Loucy (cell line): ENCODE data around the gene TAP2.

Experiments
- EZH2phosphoT487 ChIP-seq: fragments of 200-600 bp; IDR thresholded peaks from 2 replicates; pipeline ENCODE4 v1.6.1; 2018; ENCODE audit warnings: antibody characterized with exemption, mild to moderate bottlenecking, moderate library complexity, borderline replicate concordance
- TF ChIP-seq, protein P1 (sequence below): fragments of 200-600 bp; sonication (generic); conservative IDR thresholded peaks from 2 replicates; pipeline ENCODE4 v1.5.1; 2014; ENCODE audit warnings: mild to moderate bottlenecking, antibody characterized with exemption, low read length

DNA sequence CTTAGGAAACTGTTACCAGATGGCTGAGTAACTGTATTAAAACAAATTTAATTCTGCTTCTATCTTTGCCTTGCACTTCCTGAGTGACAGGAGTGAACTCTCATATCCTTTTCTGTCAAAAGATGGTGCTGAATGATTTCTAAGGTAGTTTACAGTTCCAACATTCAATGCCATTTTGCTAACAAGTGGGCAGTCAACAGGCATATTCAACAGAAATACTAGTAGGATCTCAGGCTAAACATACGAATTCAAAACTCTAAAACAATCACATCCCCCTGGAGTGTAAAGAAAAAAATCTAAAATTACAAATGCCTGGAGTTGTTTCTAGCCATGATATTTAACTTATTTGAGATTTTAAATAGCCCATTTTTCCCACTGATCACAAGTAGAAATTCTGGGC is 22.1 kb upstream of the TAP2 start:
- TF ChIP-seq, protein P1, sequence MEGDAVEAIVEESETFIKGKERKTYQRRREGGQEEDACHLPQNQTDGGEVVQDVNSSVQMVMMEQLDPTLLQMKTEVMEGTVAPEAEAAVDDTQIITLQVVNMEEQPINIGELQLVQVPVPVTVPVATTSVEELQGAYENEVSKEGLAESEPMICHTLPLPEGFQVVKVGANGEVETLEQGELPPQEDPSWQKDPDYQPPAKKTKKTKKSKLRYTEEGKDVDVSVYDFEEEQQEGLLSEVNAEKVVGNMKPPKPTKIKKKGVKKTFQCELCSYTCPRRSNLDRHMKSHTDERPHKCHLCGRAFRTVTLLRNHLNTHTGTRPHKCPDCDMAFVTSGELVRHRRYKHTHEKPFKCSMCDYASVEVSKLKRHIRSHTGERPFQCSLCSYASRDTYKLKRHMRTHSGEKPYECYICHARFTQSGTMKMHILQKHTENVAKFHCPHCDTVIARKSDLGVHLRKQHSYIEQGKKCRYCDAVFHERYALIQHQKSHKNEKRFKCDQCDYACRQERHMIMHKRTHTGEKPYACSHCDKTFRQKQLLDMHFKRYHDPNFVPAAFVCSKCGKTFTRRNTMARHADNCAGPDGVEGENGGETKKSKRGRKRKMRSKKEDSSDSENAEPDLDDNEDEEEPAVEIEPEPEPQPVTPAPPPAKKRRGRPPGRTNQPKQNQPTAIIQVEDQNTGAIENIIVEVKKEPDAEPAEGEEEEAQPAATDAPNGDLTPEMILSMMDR = no peak
- no peak for TF ChIP-seq EZH2phosphoT487
